GM18520 (cell line): ENCODE measurements around the gene BMPR1B.

Source experiments
- ATAC-seq: cut with Tn5 transposase; IDR thresholded peaks from one replicate; pipeline ENCODE4 v1.9.1; 2021; ENCODE audit not compliant: unreplicated experiment

Gene BMPR1B

GRCh38 chr4:94762326-94762725 lies 4.6 kb downstream of the BMPR1B start:
- no peak for ATAC-seq

- ATAC-seq = no peak
These were observed 5.2 kb downstream of the BMPR1B start for GRCh38 chr4:94763005-94763404.

- ATAC-seq = no peak
These were observed 5.7 kb downstream of the BMPR1B start for GRCh38 chr4:94763500-94763899.

GRCh38 chr4:94764069-94764468 lies 6.3 kb downstream of the BMPR1B start:
- ATAC-seq = no peak

- no peak for ATAC-seq
These were observed 7.4 kb downstream of the BMPR1B start for GRCh38 chr4:94765174-94765573.

- no peak for ATAC-seq
These were observed 7.9 kb downstream of the BMPR1B start for GRCh38 chr4:94765648-94766047.

GRCh38 chr4:94766856-94767255 lies 9.1 kb downstream of the BMPR1B start:
- ATAC-seq = no peak

GRCh38 chr4:94767446-94767845 lies 9.7 kb downstream of the BMPR1B start:
- ATAC-seq = no peak

GRCh38 chr4:94782707-94783106 lies 25.0 kb downstream of the BMPR1B start:
- ATAC-seq = no peak

- ATAC-seq = no peak
These were observed 33.9 kb downstream of the BMPR1B start for GRCh38 chr4:94791701-94792100.

- ATAC-seq = no peak
These were observed 41.1 kb downstream of the BMPR1B start for GRCh38 chr4:94798808-94799207.

GRCh38 chr4:94801016-94801415 lies 43.3 kb downstream of the BMPR1B start:
- ATAC-seq = no peak

- no peak for ATAC-seq
These were observed 44.3 kb downstream of the BMPR1B start for GRCh38 chr4:94802091-94802490.

GRCh38 chr4:94803181-94803580 lies 45.4 kb downstream of the BMPR1B start:
- no peak for ATAC-seq

GRCh38 chr4:94804650-94805049 lies 46.9 kb downstream of the BMPR1B start:
- no peak for ATAC-seq

GRCh38 chr4:94806376-94806775 lies 48.6 kb downstream of the BMPR1B start:
- ATAC-seq = no peak

GRCh38 chr4:94811643-94812042 lies 53.9 kb downstream of the BMPR1B start:
- ATAC-seq = no peak

- no peak for ATAC-seq
These were observed 55.5 kb downstream of the BMPR1B start for GRCh38 chr4:94813221-94813620.

- ATAC-seq = no peak
These were observed 56.5 kb downstream of the BMPR1B start for GRCh38 chr4:94814237-94814636.

GRCh38 chr4:94819371-94820168 lies 61.8 kb downstream of the BMPR1B start:
- no peak for ATAC-seq

GRCh38 chr4:94826206-94826605 lies 68.5 kb downstream of the BMPR1B start:
- no peak for ATAC-seq

GRCh38 chr4:94827481-94828110 lies 69.8 kb downstream of the BMPR1B start:
- no peak for ATAC-seq

- ATAC-seq = no peak
These were observed 71.1 kb downstream of the BMPR1B start for GRCh38 chr4:94828882-94829281.
